HG03558 (cell line): ENCODE data around the gene TSNAX.
A peak's percentile ranks its signal among the peaks of the same experiment; 100 is the strongest.

Experiments
- ATAC-seq: cut with Tn5 transposase; IDR thresholded peaks from one replicate; pipeline ENCODE4 v1.9.1; 2021; ENCODE audit warnings: moderate number of reproducible peaks; ENCODE audit not compliant: unreplicated experiment; ENCODE audit errors: extremely low read depth

Gene TSNAX

GRCh38 chr1:231594749-231595148, 66.3 kb downstream of the TSNAX start:
- no peak for ATAC-seq

DNA sequence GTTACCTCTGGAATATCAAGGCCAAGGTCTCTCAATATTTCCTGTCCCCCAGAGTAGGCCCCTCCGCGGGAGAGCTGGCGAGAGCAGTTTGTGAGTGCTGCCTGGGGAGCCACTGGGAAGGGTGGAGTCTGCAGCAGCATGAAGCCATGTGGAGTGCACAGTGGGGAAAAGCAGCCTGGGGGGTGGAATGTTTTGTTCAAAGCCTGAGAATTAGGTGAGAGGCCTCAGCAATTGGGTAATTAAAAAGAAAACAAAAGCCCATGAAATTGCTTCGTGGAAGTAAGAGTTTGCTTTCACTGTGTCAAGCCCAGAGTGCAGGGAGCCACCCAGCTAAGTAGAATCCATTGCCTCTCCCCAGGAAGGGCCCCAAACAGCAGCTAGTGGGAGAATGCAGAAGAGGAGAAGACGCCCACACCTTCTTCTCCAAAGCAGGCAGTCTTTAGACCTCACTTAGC, 67.9 kb downstream of the TSNAX start:
- no peak for ATAC-seq

DNA sequence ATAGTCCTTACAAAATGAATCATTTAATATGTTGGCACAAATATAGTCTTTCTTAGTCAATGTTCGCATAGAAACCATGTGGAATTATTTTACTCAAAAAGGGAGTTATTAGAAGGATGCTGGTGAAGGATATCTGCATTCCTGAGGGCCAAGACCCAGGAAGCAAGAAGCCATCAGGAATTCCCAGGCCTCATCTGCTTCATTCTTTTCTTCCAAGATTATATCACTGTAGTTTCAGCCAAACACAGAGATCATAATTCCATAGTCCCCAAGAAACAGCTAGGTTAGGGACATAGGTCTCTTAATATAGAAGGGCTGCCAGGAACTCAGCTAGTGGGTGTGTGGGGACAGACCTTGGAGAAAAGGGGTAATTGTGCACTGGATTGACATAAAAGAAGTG, 69.5 kb downstream of the TSNAX start:
- no peak for ATAC-seq

DNA sequence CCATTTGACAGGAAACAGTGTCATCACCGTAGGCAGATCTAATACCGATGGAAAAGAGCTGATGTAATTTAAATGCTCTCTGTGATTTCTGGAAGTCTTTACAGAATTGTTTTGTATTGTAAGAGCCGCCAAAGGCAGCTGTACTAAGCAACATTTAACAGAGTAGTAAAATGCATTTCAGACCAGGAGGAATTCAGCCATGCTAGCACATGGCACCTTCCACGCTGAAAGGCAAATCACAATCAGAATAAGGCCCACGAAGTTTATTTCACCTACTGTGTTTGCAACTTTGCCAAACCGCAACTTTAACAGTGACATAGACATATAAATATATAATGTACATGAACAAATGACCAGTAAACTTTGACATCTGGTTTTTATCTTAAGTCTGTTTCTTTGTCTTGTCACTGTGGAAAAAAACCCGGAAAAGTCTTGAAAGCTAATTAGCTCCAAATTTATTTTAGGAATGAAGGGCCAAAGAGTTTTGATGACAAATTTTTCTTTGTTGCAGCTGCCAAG, 72.0 kb downstream of the TSNAX start:
- no peak for ATAC-seq

GRCh38 chr1:231601824-231602672, 73.6 kb downstream of the TSNAX start:
- no peak for ATAC-seq

- ATAC-seq: no peak
These were observed 74.2 kb downstream of the TSNAX start for GRCh38 chr1:231602673-231602984.

DNA sequence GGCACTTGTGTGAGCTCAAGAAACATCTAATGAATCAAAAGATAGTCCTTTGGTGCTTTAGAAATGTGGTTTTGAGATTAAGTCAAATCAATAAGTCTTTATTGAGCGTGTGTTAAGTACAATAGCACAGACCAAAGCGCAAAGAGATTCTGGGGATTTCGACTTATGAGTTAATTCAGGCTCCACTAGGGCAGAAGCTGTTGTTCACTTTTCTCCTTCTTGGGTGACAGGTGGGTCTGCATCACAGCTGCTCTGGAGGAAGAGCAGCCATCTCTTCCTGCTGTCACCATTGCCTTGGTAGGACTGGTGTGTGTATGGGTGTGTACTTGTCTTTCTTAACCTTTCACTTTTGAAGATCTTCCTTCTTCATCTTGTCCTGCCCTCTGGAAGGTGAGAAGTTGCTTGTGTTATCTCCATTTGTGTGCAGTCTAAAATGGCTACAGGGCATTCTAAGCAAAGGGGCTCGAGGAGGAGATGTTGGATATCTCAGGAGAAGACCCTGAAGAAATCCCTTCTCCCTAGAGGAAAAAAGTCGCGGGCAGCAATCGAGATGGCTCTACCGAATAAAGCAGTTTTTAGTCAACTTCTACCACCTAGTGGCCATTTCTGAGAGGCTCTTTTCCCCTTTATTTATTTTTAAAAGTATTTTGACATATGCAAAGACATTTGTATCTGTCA, 75.3 kb downstream of the TSNAX start:
- no peak for ATAC-seq

GRCh38 chr1:231604276-231604621, 75.8 kb downstream of the TSNAX start:
- ATAC-seq: no peak

DNA sequence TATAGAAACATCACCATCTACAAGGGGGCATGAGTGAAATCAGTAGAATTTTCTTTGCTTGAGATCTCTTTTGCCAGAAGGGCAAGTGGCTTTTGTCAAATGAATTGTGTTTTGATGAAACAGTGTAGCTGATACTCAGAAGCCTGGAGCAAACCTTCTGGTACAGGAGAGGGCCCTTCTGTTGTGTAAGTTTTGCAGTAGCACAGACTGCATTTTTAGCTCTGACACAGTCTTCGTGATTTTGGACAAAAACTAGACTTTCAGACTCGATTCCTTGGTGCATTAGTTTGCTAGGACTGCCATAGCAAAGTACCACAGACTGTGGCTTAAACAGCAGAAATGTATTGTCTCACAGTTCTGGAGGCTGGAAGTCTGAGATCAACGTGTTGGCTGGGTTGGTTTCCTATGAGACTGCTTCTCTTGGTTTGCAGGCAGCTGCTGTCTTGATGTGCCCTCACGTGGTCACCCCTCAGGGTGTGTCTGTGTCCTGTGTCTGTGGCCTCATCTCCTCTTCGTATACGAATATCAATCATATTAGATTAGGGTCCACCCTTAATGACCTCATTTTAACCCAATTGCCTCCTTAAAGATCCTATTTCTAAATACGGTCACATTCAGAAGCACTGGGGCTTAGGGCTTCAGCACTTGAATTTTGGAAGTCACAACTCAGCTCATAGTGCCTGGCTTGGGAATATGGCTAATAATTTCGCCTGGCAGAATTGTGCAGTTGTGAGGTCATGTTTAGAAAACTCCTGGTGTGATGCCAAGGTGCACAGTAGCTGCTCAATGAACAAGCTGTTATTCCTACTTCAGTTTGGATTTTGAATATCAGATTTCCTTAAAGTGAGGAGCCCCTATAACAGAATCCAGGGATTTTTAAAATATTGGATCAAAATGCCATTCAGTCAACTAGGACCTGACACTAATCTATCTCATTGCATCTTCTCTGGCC, 77.0 kb downstream of the TSNAX start:
- ATAC-seq: no peak

DNA sequence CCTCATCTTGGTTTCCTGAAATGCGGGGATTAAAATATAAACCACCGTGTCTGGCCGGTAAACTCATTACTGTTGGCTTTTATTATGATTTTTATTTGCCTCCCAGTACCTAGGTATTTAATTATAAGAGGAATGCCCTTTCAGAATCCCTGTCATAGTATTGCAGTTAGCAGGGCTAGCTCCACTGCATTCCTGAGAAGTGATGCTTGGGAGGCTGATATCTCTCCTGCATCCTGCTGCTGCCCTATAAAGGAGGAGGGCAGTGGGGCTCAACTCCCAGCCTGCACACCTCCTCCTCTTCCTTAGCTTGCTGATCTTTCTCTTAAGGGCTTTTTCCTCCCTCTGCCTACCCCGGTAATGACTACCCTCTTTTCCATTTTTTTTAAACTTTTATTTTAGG, 78.2 kb downstream of the TSNAX start:
- ATAC-seq: no peak

- ATAC-seq: no peak
These were observed 81.9 kb downstream of the TSNAX start for GRCh38 chr1:231610388-231610787.

DNA sequence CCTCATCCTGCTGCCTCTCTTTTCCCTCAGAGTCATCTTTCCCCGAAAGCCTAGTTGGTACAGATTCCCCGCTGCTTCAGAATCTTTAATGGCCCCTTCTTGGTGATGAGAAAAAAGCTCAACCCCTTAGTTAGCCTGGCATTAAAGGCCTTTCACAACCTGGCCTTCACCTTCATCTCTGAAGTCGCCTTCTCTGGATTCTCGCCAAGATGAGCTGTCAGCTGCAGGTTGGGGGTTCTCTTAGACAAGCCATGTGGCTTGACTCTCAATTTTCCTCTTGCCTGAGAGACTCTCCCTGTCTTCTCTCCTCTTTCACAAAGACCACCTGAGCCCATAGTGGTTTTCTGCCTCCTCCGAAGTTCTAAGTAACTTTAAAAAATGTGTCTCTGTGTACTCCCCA, 82.6 kb downstream of the TSNAX start:
- no peak for ATAC-seq

DNA sequence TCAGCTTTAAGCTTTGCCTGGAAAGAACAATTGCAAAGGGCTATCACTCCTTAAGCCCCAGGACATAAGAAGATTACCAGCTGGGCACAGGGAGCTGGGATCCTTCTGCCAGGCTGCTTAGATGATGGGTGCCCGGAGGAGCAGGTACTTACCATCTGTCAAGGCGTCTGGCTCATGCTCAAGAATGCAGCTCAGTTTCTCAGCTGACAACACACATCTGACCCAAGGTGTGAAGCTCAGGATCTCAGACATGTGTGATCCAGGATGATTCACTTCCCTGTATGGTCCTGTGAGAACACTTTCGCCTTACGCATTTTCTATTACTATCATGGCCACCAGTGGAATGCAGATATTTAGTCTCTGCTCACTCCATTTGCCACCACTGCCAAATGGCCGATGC, 83.4 kb downstream of the TSNAX start:
- no peak for ATAC-seq

DNA sequence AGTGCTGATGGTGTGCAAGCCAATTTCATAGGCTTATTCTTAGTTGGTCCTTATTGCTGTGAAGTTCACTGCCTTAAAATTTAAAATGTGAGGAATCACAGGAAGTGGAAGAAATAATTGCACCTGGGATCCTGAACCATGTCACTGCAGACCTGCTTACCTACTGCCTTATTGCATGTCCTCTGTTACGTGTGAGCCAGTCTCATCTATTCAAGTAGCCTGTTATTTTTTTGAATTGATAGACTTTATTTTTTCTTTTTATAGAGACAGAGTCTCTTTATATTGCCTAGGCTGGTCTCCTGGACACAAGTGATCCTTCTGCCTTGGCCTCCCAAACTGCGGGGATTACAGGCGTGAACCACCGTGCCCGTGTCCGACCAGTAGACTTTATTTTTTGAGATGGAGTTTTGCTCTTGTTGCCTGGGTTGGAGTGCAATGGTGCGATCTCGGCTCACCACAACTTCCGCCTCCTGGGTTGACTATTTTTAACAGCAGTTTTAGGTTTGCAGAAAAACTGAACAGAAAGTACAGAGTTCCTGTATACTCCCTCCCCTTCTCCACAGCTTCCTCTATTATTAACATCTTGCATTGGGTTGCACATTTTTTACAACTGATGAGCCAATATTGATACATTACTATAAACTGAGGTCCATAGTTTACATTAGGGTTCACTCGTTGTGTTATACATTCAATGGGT, 84.1 kb downstream of the TSNAX start:
- ATAC-seq: peak; percentile 97

GRCh38 chr1:231613419-231614349, 85.2 kb downstream of the TSNAX start:
- no peak for ATAC-seq
